ENCODE measurements around the gene RNGTT.

Gene RNGTT

DNA sequence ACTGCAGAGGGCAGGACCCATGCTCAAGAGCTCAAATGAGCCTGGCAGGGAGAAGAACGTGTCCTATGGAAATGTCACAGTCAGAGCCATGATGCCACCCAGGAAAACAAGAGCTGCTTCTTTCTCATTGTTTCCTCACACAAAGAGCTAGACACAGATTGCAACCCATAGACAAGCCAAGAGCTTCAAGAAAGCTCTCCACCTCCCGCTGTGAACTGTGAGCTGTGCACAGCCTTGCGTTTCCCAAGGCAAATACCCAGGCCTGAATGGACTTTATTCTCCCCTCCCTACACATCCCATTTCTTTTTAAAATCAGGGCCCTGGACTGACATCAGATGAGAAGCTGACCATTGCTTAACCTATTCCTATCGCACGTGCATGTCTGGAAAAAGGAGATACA, 388.8 kb downstream of the RNGTT start:
- TF ChIP-seq REST (IDR thresholded peaks at IDR 0.05; ENCODE audit: insufficient read depth in 1 of 2, low read depth in 2 of 2, low read length in 2 of 2) = no peak
- no peak for TF ChIP-seq SIN3A (IDR thresholded peaks at IDR 0.05; ENCODE audit: borderline replicate concordance, insufficient read depth, low read length)
- no peak for TF ChIP-seq POLR2AphosphoS5 (IDR thresholded peaks at IDR 0.05; ENCODE audit: low read depth, low read length)
- no peak for TF ChIP-seq FOXP2 (optimal IDR thresholded peaks at IDR 0.05; ENCODE audit: borderline replicate concordance, extremely low read depth, extremely low read length, insufficient read depth)
- TF ChIP-seq TAF1 (IDR thresholded peaks at IDR 0.05; ENCODE audit: borderline replicate concordance, insufficient read depth, low read length) = no peak

- TF ChIP-seq TAF1 (IDR thresholded peaks at IDR 0.05; ENCODE audit: borderline replicate concordance, insufficient read depth, low read length) = no peak
- TF ChIP-seq SIN3A (IDR thresholded peaks at IDR 0.05; ENCODE audit: borderline replicate concordance, insufficient read depth, low read length) = no peak
- no peak for TF ChIP-seq REST (IDR thresholded peaks at IDR 0.05; ENCODE audit: insufficient read depth in 1 of 2, low read depth in 2 of 2, low read length in 2 of 2)
- no peak for TF ChIP-seq POLR2AphosphoS5 (IDR thresholded peaks at IDR 0.05; ENCODE audit: low read depth, low read length)
- no peak for TF ChIP-seq FOXP2 (optimal IDR thresholded peaks at IDR 0.05; ENCODE audit: borderline replicate concordance, extremely low read depth, extremely low read length, insufficient read depth)
These were observed 389.4 kb downstream of the RNGTT start for GRCh38 chr6:88574031-88574430.

DNA sequence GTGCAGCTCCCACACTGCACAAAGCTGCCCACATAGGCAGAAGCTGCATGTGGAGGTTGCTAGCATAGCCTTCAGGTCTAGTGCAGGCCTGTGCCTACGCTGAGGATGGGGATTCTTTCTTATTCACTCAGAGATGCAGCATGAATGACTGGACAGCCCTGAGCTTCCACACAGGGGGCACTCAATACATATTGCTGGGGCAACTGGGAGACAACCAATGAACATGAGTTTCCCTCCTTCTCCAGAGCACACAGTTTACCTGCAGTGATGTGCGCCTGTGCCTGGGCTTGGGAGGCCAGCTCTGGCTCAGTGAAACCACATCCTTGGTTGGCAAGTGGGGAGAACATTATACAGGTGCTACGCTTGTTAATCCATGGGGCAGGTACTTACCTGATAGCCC, 389.9 kb downstream of the RNGTT start:
- no peak for TF ChIP-seq FOXP2 (optimal IDR thresholded peaks at IDR 0.05; ENCODE audit: borderline replicate concordance, extremely low read depth, extremely low read length, insufficient read depth)
- no peak for TF ChIP-seq POLR2AphosphoS5 (IDR thresholded peaks at IDR 0.05; ENCODE audit: low read depth, low read length)

GRCh38 chr6:88572449-88573139, 390.8 kb downstream of the RNGTT start:
- TF ChIP-seq TAF1 (IDR thresholded peaks at IDR 0.05; ENCODE audit: borderline replicate concordance, insufficient read depth, low read length) (no peak), POLR2AphosphoS5 (IDR thresholded peaks at IDR 0.05; ENCODE audit: low read depth, low read length) (no peak), REST (IDR thresholded peaks at IDR 0.05; ENCODE audit: insufficient read depth in 1 of 2, low read depth in 2 of 2, low read length in 2 of 2) (no peak), FOXP2 (optimal IDR thresholded peaks at IDR 0.05; ENCODE audit: borderline replicate concordance, extremely low read depth, extremely low read length, insufficient read depth) (no peak), SIN3A (IDR thresholded peaks at IDR 0.05; ENCODE audit: borderline replicate concordance, insufficient read depth, low read length) (no peak)

GRCh38 chr6:88569959-88570358, 393.5 kb downstream of the RNGTT start:
- TF ChIP-seq FOXP2 (optimal IDR thresholded peaks at IDR 0.05; ENCODE audit: borderline replicate concordance, extremely low read depth, extremely low read length, insufficient read depth) (no peak), REST (IDR thresholded peaks at IDR 0.05; ENCODE audit: insufficient read depth in 1 of 2, low read depth in 2 of 2, low read length in 2 of 2) (no peak)
